ENCODE data around the gene SCYL3.

GRCh38 chr1:169816617-169817016 lies 77.1 kb downstream of the SCYL3 start:
- TF ChIP-seq POLR2A (IDR thresholded peaks at IDR 0.05) = no peak
- no peak for TF ChIP-seq CTCF (IDR thresholded peaks at IDR 0.05 in 4 of 5, conservative IDR thresholded peaks at IDR 0.05 in 1 of 5)
